ENCODE results near the gene PYGL.

GRCh38 chr14:50985859-50986331, 41.6 kb upstream of the PYGL start:
- TF ChIP-seq EP300 (IDR thresholded peaks at IDR 0.05) (no peak), CTCF (IDR thresholded peaks at IDR 0.05) (no peak)

Data from sigmoid colon (tissue), 4 donors.